Head of caudate nucleus (tissue), 42 donors: ENCODE results near the gene PAX4.
"Not testable (repeated sequence)": the region's sequence is repeated elsewhere in the genome, so short reads cannot be mapped to it uniquely, and the experiment has no call there.

Source experiments
- DNase-seq, 42 donors: peaks; one replicate each; pipeline versions ENCODE4 v3.0.0 to v3.0.0-alpha.2; 2020 to 2021; ENCODE audit warnings: mixed read lengths in 7 of 42
- intact Hi-C: fragments of 100-400 bp; cut with DNase I; formaldehyde crosslinking; loops from one replicate; pipeline ENCODE4 v1.15.0; 2022

The PAX4 gene

DNA sequence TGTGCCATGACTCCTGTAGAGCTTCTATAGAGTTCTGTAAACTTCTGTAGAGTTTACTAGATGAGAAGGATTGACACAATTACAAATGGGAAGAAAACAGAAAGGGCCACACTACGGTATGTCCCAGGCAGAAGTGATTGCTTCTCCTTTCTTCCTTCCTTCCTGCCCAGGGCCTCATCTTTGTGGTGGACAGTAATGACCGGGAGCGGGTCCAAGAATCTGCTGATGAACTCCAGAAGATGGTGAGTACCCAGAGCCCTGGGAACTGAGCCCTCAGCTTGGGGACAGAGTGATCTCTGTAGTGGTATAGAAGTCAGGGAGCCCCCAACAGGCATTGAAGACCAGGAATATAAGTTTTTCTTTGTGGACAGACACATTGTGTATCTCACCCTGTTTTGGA is 28.0 kb downstream of the PAX4 start:
- intact Hi-C loops, result loop anchor here (5.0 kb wide), 1 partner anchor 198 kb away; the partner anchor contains the start of gene ZNF800
- DNase-seq, result peak in 11 of 42 donors; percentile 14 to 56 (median 35)

DNA sequence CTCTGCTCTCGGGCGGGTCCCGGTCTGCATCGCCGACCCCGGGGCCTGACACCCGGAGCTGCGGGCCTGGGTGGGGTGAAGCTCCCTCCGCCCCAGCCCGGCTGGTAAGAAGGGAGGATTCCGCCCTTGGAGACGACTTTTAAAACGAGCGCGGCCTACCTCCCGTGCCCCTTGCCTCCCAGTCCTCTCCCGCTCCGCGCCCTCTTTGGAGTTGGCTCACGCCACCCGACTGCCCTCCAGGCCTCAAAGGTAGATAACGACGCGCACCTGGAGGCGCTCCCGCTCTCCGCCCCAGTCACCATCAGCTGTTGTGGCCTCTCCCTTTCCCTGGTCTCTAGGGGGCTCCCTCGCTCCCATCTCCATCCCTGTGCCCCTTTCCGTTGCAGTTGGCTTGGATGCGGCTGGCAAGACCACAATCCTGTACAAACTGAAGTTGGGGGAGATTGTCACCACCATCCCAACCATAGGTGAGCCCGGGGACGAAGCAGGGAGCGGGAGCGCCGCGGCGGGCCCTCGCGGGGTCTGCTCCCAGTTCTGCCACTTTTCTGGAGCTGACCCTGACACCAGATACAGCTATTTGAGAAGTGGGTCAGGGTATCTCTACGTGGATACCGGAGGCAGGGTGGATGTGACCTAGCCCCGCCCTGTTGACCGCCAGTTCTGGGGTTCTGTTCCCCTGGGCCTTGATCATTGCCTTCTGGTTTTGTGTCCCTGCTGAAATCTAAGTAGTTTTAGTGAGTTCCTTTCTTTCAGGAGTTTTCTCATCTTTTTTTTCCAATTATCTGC is 29.1 kb downstream of the PAX4 start:
- intact Hi-C loops, result loop anchor here (5.0 kb wide), 1 partner anchor 197 kb away; the partner anchor contains the start of gene ZNF800
- DNase-seq, result peak; percentile 41 to 89 (median 72)

DNA sequence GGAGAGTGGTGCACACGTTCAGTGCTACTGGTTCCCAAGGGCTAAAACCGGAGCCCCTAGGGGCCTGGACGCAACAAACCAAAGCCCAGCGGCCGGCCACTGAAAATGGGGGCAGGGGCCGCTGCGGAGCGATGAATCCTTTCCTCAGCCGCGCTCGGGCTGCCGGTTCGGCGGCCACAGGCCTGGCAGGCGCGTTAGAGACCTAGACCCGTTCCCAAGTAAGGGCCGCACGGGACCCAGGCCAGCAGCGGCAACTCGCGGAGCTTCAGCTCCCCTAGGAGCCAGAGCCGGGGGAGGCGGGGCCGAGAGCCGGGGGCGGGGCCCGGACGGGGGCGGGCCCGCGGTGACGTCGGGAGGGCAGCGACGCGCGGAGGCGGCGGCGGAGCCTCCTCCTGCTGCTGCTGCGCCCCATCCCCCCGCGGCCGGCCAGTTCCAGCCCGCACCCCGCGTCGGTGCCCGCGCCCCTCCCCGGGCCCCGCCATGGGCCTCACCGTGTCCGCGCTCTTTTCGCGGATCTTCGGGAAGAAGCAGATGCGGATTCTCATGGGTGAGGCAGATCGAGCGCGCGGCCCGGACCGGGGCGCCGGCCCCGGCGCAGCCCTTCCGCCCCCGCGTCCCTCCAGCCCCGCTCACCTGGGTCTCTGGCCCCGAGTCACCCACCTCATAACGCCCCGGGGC is 29.8 kb downstream of the PAX4 start, which contains the start of gene ARF5:
Gene ARF5 (plus strand): TSS at position 393 of the 678 bp plus-strand sequence. CDS start 88 bp downstream, at position 481.
- peak; percentile 69 to 96 (median 91) for DNase-seq
- intact Hi-C loops, result loop anchor here (5.0 kb wide), 1 partner anchor 196 kb away; the partner anchor contains the start of gene ZNF800

DNA sequence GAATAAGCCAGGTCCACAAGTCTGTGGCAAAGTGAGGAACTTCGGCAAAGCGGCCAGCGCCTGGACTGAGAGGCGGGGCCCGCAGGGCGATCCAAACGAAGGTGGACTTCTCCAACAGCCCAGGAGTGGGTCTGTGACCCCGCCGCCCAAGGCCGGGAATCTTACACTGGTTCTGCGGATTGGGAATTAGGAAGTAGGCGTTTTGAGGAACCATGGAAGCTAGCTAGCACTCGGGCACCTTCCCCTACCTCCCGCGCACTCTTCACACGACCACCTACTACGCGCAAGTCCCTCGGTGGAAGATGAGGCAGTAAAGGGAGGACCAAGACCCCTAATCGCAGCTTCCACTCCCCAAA is 30.3 kb downstream of the PAX4 start:
- peak in 6 of 42 donors; percentile 6 to 40 (median 26) for DNase-seq
- intact Hi-C loops, result loop anchor here (5.0 kb wide), 1 partner anchor 195 kb away; the partner anchor contains the start of gene ZNF800

DNA sequence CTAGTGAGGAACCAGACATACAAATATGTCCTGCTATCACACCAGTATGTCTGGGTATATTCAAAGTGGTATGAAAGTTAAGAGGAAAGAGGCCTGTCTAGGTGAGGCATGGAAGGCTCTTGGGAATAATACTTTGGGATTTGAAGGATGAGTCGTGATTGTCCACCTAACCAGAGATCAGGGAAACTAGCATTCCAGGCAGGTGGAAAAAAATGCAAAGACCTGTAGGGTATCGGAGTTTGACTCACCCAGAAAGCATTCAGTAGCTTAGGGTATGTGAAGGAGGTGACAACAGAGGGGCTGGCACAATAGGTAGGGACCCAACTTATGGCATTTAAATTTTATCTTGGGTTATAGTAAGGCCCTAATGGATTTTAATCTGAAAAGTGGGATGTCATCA is 31.6 kb downstream of the PAX4 start:
- no peak for DNase-seq
- intact Hi-C loops, result loop anchor here (5.0 kb wide), 1 partner anchor 194 kb away; the partner anchor contains the start of gene ZNF800

DNA sequence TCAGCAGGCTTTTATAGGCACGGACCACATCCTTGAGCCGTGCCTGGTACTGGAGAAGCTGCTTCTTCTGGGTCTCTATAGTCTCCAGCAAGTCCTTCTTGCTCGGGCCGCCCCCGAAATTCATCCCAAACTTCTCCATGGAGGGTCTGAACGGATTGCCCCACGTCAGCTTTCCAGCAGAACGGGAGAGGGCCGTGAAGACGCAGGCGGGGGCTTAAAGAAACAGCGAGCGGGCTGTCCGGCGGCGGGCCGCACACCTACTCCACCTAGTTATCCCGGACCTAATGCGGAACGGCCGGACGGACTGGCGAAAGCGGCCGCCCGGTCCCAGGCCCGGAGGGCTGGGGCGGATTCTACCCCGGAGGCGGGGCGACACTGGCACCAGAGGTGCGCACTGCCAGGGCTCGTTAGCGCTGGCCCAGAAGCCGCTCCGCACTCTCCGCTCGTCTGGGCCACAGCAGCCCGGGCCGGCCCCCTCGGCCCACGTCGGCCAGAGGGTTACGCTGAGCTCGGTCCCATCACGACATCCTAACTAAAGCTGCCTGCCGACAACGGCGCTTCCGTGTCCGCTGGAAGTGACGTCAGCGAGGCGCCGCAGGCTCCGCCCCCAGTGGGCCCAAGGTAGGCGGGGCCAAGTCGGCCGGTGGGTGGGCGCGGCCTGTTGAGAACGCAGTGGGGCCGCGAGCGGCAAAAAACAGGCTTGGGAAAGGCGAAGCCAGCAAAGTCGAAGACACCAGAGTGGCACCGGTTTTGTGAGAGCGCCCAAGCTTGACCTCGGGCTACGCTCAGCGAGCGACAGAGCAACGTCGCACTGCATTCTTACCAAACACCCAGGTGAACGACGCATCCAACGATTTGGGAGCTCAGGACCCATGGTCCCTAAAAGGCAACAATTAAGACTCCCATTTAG is 32.6 kb downstream of the PAX4 start, which contains the start of gene GCC1:
Gene GCC1 (minus strand): TSS at position 553 of the 910 bp plus-strand sequence. CDS start 414 bp downstream, at position 139.
- intact Hi-C loops, result loop anchor here (5.0 kb wide), 1 partner anchor 193 kb away; the partner anchor contains the start of gene ZNF800

DNA sequence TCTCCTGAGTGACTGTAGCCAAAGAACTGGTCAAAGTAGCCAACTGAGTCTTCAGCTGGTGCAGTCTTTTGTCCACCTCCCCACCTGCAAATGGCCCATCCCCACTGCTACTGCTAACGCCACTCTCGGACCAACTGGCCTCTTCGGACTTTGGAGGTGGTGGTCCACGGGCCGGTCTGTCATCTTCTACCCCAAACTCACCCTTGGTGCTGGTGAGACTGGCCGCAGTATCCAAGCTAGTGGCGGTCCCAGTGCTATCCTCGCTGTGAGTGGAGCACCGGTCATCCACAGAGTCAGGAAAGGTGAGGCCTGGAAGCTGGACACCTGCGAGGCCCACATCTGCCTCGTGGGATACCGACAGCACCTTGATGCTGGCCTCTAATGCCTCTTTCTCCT is 33.3 kb downstream of the PAX4 start:
- intact Hi-C loops, result loop anchor here (5.0 kb wide), 2 partner anchors 68 to 192 kb away; partner anchors contain the start of genes SND1 and ZNF800
- DNase-seq, result no peak

More for the DNA sequence above, 32.6 kb downstream of the PAX4 start, which contains the start of gene GCC1:
- peak; percentile 85 to 98 (median 95) for DNase-seq

DNA sequence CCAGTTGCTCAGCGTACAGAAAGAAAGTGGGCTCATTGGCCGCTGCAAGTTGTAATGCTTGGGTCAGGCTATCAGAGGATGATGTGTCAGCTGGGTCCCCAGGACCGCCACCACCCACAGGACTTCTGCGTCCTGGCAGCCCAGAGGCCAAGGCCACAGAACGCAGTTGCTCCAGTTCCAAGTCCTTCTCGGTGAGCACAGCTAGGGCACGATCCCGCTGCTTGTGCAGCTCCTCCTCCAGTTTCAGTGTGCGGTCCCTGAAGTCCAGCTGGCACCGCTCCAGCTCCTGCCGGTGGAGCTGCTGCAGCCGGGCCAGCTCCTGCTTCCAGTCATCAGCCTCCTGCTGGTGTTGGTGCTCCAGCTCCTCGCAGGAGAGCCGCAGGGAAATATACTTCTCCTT is 35.6 kb downstream of the PAX4 start:
- peak in 31 of 42 donors; percentile 19 to 69 (median 45) for DNase-seq
- intact Hi-C loops, result loop anchor here (5.0 kb wide), 1 partner anchor 70 kb away; the partner anchor contains the start of gene SND1

DNA sequence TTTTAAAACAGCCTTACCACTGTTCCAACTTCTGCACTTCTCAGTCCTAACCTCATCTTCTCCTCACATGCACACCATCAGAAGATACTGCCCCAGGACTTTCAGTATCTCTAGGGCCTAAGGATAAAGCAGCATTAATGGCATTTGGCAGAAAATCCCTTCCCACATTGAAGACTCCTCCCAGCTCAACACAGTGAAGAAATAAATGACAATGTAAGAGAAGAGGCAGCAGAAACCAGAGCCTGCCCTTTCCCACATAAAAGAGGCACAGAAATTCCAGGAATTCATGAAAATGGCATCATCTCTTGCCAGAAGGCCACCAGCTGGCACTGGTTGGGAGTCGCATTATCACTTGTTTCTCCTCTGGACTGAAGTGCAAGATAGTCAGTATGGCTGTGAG is 36.2 kb downstream of the PAX4 start:
- intact Hi-C loops, result loop anchor here (5.0 kb wide), 1 partner anchor 71 kb away; the partner anchor contains the start of gene SND1
- DNase-seq, result no peak

DNA sequence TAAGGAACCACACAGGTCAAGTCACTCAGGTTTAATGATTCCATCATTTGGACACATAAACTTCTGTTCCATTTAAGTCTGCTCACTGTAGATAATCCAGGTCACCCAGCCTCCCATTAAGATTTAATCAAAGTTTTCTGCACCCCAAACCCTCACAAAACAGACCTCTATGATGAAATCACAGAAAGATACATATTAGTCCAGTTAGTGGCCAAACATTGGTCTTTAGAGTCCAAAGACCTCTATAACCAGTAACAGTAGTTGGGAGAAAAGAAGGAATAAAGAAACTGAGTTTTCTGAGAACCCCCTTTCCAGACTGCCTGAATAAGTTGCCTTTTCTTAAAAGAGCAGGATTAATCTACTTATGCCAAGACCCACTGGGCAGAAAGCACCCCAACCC is 37.3 kb downstream of the PAX4 start:
- no peak for DNase-seq
- intact Hi-C loops, result loop anchor here (5.0 kb wide), 1 partner anchor 72 kb away; the partner anchor contains the start of gene SND1

DNA sequence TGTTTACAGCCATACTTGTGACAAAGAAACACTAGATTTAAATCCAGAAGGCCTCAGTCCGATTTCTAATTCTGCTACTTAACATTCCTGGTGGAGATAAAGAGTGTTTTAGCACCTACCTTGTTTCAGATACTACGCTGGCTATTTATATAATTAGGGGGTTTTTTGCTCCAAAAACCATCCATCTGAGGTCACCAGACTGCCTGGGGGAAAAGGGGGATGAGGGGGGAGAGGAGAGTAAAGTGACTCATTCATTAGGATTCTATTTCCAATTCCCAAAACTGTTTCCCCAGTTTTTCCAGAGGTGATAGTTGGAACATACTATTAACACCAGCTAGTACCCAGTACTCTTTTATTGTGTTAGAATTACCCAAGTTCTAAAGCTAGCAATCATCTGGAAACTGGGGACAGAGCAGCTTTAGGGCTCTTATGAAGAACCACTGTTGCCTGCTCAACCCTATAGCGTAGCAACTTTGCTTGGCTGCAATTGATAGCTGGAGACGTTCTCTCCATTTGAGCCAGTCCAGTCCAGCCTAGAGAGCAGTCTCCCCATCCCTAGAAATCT is 39.1 kb downstream of the PAX4 start:
- DNase-seq, result no peak
- intact Hi-C loops, result no loop called here

DNA sequence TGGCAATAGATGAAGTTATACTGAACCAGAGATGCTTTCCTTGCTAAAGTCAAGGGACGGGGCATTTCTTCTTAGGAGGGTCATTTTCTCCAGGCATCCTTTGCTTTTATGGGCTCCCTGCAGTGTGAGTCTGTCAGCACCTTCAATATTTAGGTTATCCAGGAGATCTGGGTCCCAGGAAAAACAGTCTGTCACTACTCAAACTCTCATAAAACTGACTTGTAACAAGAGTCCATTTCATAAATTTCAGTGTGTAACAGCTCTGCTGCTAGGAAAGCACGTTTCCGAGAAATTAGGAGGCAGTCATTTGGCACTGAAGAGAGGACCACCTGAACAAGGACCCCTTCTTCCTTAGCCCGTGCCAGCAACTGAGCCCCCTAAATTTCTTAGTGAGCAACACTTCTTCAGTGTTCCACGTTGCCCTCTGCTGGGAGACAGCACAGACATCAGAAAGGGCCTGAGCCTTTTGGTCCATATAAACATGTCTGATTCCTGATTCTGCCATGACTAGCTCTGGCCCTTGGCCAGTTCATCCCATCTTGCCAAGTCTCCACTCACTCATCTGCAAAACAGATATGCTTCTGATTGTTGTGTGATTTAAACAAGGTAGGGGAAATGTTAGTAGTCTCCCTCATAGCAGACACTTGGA is 39.8 kb downstream of the PAX4 start:
- intact Hi-C loops, result no loop called here
- DNase-seq, result no peak

DNA sequence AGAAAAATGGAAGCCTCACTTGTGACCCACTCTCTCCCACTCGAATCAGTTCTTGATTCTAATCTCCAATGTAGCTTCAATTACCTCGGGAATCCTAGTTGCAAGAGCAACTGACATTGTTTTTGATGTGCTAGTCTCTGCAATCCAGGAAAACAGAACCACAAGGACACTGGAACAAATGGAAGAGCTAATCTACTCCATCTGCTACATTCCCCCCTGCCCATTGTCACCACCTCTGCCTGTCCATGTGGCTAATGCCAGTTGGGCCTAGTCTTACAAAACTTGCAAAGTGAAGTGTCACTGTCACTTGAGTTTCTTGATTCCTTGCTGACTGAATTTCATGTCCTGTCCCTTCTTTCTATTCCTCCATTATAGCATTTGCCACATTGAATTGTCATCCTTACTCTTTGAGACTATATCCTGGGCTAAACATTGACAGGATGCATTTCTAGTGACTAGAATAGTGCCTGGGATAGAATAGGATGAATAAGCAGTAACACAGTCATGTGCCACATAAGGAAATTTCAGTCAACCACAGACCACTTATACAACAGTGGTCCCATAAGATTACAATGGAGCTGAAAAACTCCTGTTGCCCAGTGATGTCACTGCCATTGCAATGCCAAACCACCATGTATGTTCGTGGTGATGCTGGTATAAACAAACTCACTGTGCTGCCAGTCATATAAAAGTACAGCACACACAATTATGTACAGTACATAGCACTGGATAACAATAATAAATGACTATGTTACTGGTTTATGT is 46.0 kb downstream of the PAX4 start:
- no peak for DNase-seq
- intact Hi-C loops, result no loop called here

DNA sequence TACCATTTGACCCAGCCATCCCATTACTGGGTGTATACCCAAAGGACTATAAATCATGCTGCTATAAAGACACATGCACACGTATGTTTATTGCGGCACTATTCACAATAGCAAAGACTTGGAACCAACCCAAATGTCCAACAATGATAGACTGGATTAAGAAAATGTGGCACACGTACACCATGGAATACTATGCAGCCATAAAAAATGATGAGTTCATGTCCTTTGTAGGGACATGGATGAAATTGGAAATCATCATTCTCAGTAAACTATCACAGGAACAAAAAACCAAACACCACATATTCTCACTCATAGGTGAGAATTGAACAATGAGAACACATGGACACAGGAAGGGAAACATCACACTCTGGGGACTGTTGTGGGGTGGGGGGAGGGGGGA is 49.9 kb downstream of the PAX4 start:
- intact Hi-C loops, DNase-seq: not testable (repeated sequence)

DNA sequence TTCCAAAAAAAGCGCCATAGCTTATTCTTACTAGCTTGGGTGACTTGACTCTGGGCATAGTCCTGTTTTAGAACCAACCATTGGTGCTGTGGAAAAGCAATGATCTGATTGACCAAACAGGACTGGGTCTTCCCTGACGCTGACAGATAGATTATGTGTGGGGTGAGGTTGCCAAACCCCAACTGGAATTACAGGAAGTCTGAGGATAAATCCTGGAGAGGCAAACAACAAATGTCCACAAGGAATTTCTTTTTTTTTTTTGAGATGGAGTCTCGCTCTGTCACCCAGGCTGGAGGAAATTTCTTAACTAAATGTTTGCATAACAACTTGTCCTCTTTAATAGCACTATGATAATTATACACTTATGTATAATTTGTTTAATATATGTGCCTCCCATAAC is 51.7 kb downstream of the PAX4 start:
- intact Hi-C loops, result no loop called here
- no peak for DNase-seq
